PFSK-1 (cell line): ENCODE measurements around the gene LTBP1.

Source experiments
- POLR2AphosphoS5 ChIP-seq: IDR thresholded peaks from 2 replicates; pipeline ENCODE4 v1.6.1; 2012; ENCODE audit warnings: low read depth, mild to moderate bottlenecking, control low read depth, low read length, moderate library complexity
- TF ChIP-seq, protein P1 (sequence below), 2 experiments: IDR thresholded peaks; 2 replicates each; pipeline versions ENCODE4 v1.6.1 to v1.8.0; 2011 to 2012; ENCODE audit warnings: low read depth in 2 of 2, low read length in 2 of 2, control low read depth in 1 of 2, inconsistent platforms in 1 of 2, mild to moderate bottlenecking in 1 of 2, moderate library complexity in 1 of 2; ENCODE audit not compliant: insufficient read depth in 1 of 2

- no peak for TF ChIP-seq POLR2AphosphoS5
- TF ChIP-seq, protein P1, sequence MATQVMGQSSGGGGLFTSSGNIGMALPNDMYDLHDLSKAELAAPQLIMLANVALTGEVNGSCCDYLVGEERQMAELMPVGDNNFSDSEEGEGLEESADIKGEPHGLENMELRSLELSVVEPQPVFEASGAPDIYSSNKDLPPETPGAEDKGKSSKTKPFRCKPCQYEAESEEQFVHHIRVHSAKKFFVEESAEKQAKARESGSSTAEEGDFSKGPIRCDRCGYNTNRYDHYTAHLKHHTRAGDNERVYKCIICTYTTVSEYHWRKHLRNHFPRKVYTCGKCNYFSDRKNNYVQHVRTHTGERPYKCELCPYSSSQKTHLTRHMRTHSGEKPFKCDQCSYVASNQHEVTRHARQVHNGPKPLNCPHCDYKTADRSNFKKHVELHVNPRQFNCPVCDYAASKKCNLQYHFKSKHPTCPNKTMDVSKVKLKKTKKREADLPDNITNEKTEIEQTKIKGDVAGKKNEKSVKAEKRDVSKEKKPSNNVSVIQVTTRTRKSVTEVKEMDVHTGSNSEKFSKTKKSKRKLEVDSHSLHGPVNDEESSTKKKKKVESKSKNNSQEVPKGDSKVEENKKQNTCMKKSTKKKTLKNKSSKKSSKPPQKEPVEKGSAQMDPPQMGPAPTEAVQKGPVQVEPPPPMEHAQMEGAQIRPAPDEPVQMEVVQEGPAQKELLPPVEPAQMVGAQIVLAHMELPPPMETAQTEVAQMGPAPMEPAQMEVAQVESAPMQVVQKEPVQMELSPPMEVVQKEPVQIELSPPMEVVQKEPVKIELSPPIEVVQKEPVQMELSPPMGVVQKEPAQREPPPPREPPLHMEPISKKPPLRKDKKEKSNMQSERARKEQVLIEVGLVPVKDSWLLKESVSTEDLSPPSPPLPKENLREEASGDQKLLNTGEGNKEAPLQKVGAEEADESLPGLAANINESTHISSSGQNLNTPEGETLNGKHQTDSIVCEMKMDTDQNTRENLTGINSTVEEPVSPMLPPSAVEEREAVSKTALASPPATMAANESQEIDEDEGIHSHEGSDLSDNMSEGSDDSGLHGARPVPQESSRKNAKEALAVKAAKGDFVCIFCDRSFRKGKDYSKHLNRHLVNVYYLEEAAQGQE (IDR thresholded peaks at IDR 0.05; ENCODE audit: insufficient read depth in 1 of 2, low read depth in 2 of 2, low read length in 2 of 2), result no peak
Measured at GRCh38 chr2:33195891-33196290, 249.1 kb downstream of the LTBP1 start.
